Right atrium auricular region (tissue), 2 donors: ENCODE measurements around the gene PAGR1. TPM values are rescaled to one million over a fixed set of nuclear protein-coding genes. Genes with fewer than 3 reads are reported as not detected.
"Not testable (repeated sequence)": the region's sequence is repeated elsewhere in the genome, so short reads cannot be mapped to it uniquely, and the experiment has no call there.

Experiments
- DNase-seq: peaks from one replicate; pipeline ENCODE4 v3.0.0-alpha.2; 2019; ENCODE audit warnings: low spot score
- H3K27ac ChIP-seq, 2 donors: fragments of 200-600 bp; sonication (generic); 1 replicate in 1 of 2; 2 replicates in 1 of 2; pipeline ENCODE4 v1.5.1; 2016 to 2019
- H3K27me3 ChIP-seq, 2 donors: fragments of 200-600 bp; sonication (generic); one replicate each; pipeline versions ENCODE4 v1.5.1 to v1.6.0; 2017 to 2019
- H3K36me3 ChIP-seq: fragments of 200-600 bp; sonication (generic); one replicate; pipeline ENCODE4 v1.5.1; 2016
- H3K4me1 ChIP-seq, 2 donors: fragments of 200-600 bp; sonication (generic); one replicate each; pipeline versions ENCODE4 v1.5.1 to v1.6.0; 2017 to 2019
- H3K4me3 ChIP-seq, 2 donors: fragments of 200-600 bp; sonication (generic); 1 replicate in 1 of 2; 2 replicates in 1 of 2; pipeline ENCODE4 v1.5.1; 2017 to 2019; ENCODE audit warnings: mild to moderate bottlenecking in 1 of 2, moderate library complexity in 1 of 2
- H3K9me3 ChIP-seq, 2 donors: fragments of 200-600 bp; sonication (generic); one replicate each; pipeline ENCODE4 v1.5.1; 2019
- total RNA-seq, 2 donors: library from RNA; depleted of rRNA; stranded (reverse); fragments of >200 nt; gene quantifications; one replicate each; pipeline ENCODE4 v1.1.0, GENCODE V29; 2016
- TF ChIP-seq, protein P1 (sequence below), 2 donors: fragments of 200-600 bp; sonication (generic); IDR thresholded peaks; one replicate each; pipeline ENCODE4 v1.5.1; 2019; ENCODE audit warnings: antibody characterized with exemption in 2 of 2

Gene PAGR1
- total RNA-seq, 2 donors from 2014 or later = 23.5 to 27.3 TPM

DNA sequence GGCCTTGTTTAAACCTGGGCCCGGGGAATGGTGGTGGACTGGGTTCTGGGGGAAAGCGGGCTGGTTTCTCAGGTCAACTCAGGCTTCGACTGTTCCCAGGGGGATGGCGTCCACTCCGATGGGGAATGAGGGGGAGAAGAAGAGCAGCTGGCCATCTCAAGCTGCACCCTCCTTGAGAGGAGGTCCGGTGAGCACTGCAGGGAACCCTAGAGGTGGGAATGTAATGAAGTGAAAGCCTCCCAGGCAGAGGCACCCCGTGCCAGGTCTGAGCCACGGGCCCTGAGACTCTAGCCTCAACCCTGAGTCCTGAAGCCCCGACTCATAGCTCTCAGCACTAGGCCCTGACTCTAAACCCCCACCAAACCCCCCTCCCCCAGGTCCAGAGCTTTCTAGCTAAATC is 48.3 kb downstream of the PAGR1 start:
- H3K36me3 ChIP-seq = peaks cover 19% of the 10 kb centered on the region
- H3K4me1 ChIP-seq = peaks cover 0 to 27% of the 10 kb centered on the region in 2 donors
- no peak overlapping the region for H3K27ac ChIP-seq
- no peak overlapping the region for H3K4me3 ChIP-seq
- H3K27me3 ChIP-seq = no peaks in the 10 kb centered on the region
- no peaks in the 10 kb centered on the region for H3K9me3 ChIP-seq
- TF ChIP-seq, protein P1, sequence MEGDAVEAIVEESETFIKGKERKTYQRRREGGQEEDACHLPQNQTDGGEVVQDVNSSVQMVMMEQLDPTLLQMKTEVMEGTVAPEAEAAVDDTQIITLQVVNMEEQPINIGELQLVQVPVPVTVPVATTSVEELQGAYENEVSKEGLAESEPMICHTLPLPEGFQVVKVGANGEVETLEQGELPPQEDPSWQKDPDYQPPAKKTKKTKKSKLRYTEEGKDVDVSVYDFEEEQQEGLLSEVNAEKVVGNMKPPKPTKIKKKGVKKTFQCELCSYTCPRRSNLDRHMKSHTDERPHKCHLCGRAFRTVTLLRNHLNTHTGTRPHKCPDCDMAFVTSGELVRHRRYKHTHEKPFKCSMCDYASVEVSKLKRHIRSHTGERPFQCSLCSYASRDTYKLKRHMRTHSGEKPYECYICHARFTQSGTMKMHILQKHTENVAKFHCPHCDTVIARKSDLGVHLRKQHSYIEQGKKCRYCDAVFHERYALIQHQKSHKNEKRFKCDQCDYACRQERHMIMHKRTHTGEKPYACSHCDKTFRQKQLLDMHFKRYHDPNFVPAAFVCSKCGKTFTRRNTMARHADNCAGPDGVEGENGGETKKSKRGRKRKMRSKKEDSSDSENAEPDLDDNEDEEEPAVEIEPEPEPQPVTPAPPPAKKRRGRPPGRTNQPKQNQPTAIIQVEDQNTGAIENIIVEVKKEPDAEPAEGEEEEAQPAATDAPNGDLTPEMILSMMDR (IDR thresholded peaks at IDR 0.05) = no peak
- no peak for DNase-seq

DNA sequence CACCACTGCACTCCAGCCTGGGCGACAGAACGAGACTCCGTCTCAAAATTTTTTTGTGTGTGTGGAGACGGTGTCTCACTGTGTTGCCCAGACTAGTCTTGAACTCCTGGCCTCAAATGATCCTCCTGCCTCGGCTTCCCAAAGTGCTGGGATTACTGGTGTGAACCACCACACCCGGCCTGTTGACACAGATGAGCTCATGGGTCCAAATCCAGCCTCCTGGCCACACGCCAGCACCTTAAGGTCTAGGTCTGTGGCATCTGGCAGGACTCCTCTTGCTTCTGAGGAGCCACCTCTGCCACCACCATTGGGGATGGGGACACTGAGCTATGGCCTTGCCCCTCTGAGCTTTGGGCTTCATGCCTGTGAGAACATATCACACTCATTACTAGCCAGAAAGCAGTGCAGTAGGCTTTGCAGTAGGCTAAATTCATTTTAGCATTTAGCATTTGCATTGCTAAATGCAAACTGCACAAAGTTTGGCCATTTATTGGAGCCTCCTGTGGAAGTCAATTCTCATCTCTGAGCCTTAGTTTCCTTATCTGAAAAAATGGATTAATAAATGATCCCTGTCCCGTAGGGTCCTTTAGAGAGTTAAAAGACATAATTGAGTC is 52.6 kb downstream of the PAGR1 start:
- H3K36me3 ChIP-seq = no peaks in the 10 kb centered on the region
- H3K27me3 ChIP-seq = no peaks in the 10 kb centered on the region
- H3K9me3 ChIP-seq = no peaks in the 10 kb centered on the region
- H3K4me1 ChIP-seq = peaks cover 0 to 4% of the 10 kb centered on the region in 2 donors
- no peak overlapping the region for H3K4me3 ChIP-seq
- no peak for DNase-seq
- TF ChIP-seq, protein P1 (IDR thresholded peaks at IDR 0.05) = no peak
- H3K27ac ChIP-seq = no peak overlapping the region

DNA sequence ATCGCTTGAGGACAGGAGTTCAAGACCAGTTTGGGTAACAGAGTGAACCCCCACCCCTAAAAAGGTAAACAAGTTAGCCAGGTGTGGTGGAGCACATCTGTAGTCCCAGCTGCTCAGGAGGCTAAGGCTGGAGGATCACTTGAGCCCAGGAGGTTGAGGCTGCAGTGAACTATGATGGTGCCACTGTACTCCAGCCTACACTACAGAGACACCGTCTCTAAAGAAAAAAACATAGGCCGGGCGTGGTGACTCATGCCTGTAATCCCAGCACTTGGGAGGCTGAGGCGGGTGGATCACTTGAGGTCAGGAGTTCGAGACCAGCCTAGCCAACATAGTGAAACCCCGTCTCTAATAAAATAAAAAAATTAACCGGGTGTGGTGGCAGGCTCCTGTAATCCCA is 53.1 kb downstream of the PAGR1 start:
- H3K27me3 ChIP-seq, H3K27ac ChIP-seq, H3K36me3 ChIP-seq, H3K4me1 ChIP-seq, DNase-seq, H3K4me3 ChIP-seq, H3K9me3 ChIP-seq: not testable (repeated sequence)

Other genes with a start within 250 kb of the PAGR1 start
- 1 to 10 TPM; 3.7 to 4.5 TPM for gene SPN, start 152.9 kb upstream of the PAGR1 start, total RNA-seq
- 10 to 100 TPM; 18.3 to 38.2 TPM for gene QPRT, start 137.0 kb upstream of the PAGR1 start, total RNA-seq
- under 1 TPM; 0.52 to 0.90 TPM for gene C16orf54, start 70.2 kb upstream of the PAGR1 start, total RNA-seq
- not detected for gene ZG16, start 37.9 kb upstream of the PAGR1 start, total RNA-seq
- gene KIF22, start 25.4 kb upstream of the PAGR1 start, total RNA-seq = 10 to 100 TPM; 10.1 to 17.1 TPM
- 10 to 100 TPM; 33.0 to 86.6 TPM for gene MAZ, start 9.6 kb upstream of the PAGR1 start, total RNA-seq
- under 1 TPM; 0.51 to 0.52 TPM for gene PRRT2, start 4.0 kb upstream of the PAGR1 start, total RNA-seq
- 10 to 100 TPM; 44.4 to 77.9 TPM for gene MVP, start 4.3 kb downstream of the PAGR1 start, total RNA-seq
- gene CDIPT, start 47.1 kb downstream of the PAGR1 start, total RNA-seq = 100 to 1,000 TPM; 135 to 138 TPM
- 1 to 10 TPM; 2.6 to 4.6 TPM for gene SEZ6L2, start 83.4 kb downstream of the PAGR1 start, total RNA-seq
- 1 to 10 TPM; 1.5 to 3.2 TPM for gene ASPHD1, start 84.3 kb downstream of the PAGR1 start, total RNA-seq
- gene KCTD13, start 110.1 kb downstream of the PAGR1 start, total RNA-seq = 1 to 10 TPM; 6.4 to 6.5 TPM
- 100 to 1,000 TPM; 100 to 107 TPM for gene TMEM219, start 145.9 kb downstream of the PAGR1 start, total RNA-seq
- gene TAOK2, start 157.7 kb downstream of the PAGR1 start, total RNA-seq = 10 to 100 TPM; 29.1 to 36.7 TPM
- 10 to 100 TPM; 10.3 to 11.4 TPM for gene HIRIP3, start 179.5 kb downstream of the PAGR1 start, total RNA-seq
- 100 to 1,000 TPM in 1 of 2 donors, 10 to 100 TPM in 1; 33.4 to 117 TPM for gene INO80E, start 180.1 kb downstream of the PAGR1 start, total RNA-seq
- gene DOC2A, start 194.9 kb downstream of the PAGR1 start, total RNA-seq = not detected
- not detected for gene C16orf92, start 207.0 kb downstream of the PAGR1 start, total RNA-seq
- gene TLCD3B, start 215.1 kb downstream of the PAGR1 start, total RNA-seq = not detected
- 1,000 to 10,000 TPM; 2,869 to 3,626 TPM for gene ALDOA, start 249.6 kb downstream of the PAGR1 start, total RNA-seq